NCI-H446 (cell line): ENCODE measurements around the gene REPS1.
"Not testable (repeated sequence)": the region's sequence is repeated elsewhere in the genome, so short reads cannot be mapped to it uniquely, and the experiment has no call there.

Experiments used
- DNase-seq, 2 experiments: peaks; one replicate each; lab custom pipeline; 2025; lab: John Stamatoyannopoulos, UW

Gene REPS1

DNA sequence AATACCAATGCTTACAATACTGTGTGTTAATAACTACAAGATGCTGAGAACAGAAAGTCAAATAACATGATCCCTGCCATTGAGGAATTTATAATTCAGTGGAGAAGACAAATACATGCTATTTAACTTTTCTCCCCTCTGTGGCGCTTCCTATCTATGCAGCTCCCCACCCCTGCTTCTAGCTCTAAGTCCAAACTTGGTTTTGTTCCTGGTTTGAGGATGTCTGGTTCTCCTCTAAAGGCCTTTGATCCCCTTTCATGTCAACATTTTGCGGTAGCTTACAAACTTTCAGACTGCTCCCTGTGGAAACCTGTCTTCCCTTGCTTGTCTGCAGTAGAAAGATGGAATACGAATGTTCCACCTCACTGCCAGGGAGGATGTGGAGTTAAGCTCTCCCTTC lies 18.4 kb upstream of the REPS1 start:
- DNase-seq: no peak

DNA sequence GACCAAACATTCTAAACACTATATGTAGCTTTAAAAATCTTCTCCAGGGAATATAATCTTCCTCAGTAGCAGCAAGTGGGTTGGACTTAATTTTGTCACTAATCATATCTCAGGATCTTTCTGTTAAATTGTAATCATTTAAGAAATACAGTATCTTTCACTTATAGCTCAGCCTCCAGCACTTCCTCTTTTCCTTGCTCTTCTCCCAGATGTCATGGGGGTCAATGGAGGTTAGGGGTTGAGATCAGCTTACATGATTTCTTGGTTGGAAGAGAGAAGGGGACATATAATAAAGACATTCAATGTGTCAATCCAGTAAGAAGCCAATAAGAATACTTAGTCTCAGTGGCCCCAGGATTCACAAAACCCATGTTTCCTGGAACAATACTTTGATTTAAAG lies 15.7 kb upstream of the REPS1 start:
- DNase-seq: no peak

DNA sequence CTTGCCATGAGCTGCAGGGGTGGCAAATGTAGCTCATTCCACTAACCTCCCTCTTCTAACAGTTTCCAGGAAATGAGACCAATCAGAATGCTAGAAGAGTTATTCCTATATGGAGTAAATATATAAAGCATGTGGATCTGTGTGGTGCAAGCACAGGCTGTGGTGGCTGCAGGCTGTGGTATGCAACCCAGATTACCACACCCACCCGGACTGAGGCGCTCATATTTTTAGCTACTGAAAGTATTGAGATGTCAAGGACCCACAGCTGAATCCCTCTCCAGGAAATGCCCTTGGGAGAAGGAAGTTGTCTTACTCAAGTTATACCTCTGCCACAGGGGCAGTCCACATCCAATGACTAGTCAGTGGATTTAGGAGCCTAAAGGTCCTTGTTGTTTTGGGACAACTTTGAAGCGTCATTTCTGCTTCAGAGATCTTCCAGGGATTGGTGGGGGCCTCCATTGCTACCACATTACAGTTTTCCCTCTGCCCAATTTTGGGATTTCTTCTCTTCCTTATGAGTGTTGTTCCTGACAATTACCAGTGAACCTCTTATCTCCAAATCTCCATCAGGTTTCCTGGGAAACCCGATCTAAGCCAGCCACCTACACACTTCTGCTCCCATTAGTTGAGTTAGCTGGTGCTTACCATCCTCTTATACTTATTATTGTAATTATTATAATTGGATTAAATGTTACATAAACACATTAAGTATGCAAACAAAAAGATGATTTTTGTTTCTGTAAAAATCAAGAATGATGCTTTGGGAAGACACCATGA lies 12.1 kb upstream of the REPS1 start:
- DNase-seq: no peak

DNA sequence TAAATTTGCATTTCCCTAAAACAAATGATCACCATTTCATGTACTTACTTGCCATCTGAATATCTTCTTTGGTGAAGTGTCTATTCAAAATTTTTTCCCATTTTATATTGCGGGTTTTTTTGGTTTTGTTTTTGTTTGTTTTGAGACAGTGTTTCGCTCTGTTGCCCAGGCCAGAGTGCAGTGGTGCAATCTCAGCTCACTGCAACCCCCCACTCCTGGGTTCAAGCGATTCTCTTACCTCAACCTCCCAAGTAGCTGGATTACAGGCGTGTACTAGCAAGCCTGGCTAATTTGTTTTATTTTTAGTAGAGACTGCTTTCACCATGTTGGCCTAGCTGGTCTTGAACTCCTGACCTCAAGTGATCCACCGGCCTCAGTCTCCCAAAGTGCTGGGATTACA lies 9.1 kb upstream of the REPS1 start:
- DNase-seq: no peak

DNA sequence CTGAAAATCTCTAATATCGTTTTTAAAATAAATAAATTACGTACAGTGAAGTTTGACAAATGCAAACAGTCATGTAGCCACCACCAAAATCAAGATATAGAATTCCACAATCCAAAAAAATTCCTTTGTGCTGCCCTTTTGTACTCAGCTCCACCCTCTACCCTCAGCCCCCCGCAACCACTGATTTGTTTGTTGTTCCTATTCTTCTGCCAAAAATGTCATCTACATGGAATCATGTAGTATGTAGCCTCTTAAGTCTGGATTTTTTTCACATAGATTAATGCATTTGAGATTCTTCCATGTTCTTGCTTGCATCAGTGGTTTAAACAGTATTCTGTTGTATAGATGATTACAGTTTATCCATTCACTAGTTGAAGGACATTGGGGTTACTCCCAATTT lies 8.5 kb upstream of the REPS1 start:
- DNase-seq: no peak

DNA sequence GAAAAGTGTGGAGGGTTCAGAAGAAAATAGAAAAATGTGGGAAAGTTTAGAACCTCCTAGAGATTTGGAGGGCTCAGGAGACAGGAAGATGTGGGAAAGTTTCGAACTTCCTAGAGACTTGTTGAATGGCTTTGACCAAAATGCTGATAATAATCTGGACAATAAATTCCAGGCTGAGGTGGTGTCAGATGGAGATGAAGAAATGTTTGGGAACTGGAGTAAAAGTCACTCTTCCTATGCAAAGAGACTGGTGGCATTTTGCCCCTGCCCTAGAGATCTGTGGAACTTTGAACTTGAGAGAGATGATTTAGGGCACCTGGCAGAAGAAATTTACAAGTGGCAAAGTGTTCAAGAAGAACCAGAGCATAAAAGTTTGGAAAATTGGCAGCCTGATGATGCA lies 5.4 kb upstream of the REPS1 start:
- not testable (repeated sequence) for DNase-seq

DNA sequence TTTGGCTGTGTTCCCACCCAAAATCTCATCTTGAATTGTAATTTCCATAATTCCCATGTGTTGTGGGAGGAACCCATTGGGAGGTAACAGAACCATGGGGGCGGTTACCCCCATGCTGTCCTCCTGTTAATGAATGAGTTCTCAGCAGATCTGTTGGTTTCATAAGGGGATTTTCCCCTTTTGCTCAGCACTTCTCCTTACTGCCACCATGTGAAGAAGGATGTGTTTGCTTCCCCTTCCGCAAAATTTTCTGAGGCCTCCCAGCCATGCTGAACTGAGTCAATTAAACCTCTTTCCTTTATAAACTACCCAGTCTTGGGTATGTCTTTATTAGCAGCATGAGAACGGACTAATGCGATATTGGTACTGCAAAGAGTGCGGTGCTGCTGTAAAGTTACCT lies 4.9 kb upstream of the REPS1 start:
- DNase-seq: not testable (repeated sequence)

DNA sequence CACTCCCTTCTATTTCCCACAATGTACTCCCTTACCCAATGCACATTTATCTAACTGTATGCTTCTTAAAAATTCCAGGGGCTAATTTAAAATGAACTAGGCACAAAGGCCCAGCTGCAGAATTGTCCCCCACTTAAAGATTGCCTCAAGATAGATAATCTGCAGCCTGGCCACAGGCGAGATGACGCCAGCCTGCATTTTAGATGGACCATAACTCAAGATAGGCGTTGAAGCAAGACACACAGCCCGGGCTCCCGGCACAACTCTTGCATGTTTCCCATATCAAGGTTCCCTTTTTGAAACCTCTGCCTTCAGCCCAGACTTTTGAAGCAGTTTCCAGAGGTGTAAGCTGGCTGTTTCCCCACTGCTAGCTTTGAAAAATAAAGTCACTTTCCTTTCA lies 3.2 kb upstream of the REPS1 start:
- no peak for DNase-seq

DNA sequence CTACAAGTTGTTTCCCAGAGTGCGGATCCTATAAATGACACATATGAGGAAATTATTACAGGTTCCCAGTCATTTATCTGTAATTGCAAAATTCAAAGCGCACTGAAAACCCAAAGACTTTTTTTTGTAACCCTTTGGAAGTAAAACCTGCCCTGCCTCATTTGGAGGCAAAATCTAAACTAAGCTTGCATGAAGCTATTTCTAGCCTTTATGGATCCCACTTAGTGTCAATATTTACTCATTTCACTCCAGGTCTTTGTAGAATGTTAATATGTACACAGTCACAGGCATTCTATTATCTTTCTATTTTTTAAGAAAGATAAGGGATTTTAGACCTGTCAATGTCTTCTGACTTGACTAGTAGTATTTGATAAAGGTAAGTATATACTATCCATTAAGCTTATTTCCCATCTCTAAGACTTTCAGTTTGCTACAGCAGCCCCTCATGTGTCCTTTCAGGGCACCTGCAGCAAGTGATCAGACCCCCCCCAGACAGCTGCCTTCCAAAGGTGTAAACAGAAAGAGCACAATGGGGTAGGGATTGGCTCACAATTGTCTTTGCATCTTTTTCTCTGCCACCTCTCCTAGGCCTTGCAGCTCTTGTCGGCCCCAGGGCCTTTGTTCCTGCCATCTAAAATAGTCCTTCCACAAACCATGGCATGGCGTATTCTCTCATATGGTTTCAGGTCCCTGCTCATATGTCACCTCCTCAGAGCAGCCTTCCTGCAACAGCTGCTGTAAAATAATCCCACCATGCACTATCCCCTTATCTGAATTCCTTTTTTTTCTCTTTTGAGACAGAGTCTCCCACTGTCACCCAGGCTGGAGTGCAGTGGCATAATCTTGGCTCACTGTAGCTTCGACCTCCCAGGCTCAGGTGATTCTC lies 1.3 kb upstream of the REPS1 start:
- DNase-seq: no peak

DNA sequence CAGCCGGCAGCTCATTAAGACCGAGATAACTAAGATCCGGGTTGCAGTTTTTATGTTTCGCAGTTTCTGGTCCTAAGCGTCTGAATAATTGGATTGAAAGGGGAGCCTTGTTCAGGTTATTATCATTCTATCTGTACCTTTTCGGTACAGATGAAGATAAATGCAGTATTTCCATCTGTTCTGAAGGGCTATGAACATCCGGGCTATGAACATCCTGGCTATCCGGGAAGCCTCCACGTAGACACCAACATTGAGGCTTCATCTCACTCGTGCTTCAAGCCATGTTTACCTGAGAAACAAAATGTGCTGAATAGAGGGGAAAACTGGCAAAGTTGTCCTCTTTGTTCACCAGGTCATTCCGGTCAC lies 399 bp upstream of the REPS1 start:
- DNase-seq: no peak

DNA sequence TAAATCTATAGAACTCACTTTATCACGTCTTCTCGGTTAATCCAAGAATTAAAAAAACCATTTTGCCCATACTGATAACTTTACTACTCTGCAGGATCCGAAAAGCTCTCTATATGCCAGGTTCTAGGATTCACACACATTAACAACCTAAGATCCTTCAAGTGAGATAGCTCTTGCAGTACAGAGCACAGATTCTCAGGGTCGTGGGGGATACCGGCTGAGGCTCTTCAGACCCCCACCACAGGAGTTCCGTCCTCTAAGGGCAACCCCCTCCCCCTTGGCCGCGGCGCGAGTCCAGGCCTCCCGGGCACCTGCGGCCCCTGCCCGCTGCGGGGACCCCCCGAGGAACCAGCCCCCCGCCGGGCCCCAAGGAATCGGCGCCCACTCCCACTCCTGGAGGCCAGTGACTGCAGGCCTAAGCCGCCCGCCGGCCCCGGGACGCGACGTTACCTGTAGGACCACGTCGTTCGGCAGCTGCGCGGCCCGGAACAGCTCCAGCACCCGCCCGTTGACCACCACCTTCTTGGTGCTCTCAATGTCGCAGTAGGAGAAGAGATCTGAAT lies 892 bp downstream of the REPS1 start:
- DNase-seq: no peak

DNA sequence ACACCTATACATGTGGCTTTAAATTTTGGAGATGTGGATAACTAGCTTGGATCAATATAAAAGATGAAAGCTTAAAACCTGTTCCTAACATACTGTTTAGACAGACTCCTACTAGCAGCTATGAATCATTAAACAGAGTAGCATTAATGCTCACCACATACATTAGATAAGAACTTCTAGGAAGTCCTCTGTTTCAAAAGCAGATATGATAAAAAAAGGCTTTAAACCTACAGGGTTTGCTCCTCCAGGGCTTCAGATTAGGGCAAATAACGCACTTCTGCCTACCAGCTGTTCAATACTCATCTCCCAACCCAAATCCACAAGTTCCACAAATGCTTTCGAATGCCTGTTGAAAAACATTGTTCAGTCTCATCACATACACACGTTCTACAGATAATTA lies 1.5 kb downstream of the REPS1 start:
- no peak for DNase-seq

DNA sequence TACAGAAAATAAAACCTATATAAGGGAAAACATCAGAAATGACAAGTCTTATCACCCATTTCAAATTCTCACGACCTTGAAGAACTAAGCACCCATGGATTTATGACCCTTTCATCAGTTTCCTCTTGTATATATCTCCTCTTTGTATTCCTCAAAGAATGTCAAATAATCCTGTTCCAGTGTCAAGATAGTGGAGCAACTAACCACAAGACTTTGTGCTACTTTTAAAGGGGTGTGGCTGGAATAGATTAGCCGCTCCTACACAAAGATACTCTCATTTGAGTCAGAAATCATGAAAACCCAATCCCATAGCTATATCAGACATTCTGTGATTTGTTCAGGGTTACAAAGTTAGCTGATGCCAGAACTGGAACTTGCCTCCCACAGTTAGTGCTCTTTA lies 6.6 kb downstream of the REPS1 start:
- no peak for DNase-seq

DNA sequence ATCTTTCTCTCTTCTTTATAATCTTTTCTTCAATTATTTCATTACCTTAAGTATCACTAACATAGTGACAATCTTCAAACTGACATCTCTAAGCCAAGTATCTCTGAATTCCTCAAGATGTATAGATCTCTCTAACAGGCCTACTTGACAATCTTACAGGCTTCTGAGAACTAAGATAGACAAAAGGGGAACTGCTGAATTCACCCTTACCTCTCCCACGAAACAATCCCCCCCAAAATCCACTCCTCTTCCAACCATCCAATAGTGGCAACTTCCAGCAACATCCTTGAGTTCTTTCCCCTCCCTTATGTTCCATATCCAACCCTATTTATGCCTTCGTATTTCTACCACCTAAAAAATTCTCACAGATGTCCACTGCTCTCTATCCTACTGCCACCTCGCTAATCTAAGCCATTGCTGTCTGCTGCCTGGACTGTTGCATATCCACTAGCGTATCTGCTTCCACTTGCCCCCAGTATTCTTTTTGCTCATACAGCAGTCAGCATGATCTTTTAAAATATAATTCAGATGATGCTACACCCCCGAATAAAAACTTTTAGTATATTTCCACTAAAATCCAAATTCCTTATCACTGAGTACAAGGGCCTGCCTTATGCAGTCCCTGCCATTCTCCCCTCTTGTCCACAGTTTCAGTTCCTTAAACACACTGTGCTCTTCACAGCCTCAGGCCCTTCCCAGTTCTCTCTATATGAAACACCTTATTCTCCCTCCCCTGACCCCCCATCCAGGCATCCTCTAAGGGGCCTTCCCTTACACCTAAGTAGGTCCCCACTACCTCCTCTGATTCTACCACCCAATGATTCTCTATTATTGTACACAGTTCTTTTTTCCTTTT lies 8.0 kb downstream of the REPS1 start:
- DNase-seq: no peak

DNA sequence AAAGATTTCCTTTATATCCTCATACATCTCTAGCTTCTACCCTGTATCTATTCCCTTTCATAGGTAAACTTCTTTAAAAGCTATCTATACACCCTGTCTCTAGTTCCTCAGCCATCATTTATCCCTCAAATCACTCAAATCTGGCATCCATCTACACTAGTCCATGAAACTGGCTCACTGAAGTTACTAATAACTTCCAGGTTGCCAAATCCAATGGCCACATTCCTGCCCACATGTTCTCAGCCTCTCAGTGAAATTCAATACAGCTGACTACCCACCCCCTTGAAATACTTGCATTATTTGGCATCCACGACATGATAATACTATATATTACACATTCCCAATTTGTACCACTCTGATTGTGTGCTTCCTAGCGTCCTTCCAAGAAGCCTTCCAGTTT lies 8.7 kb downstream of the REPS1 start:
- no peak for DNase-seq

DNA sequence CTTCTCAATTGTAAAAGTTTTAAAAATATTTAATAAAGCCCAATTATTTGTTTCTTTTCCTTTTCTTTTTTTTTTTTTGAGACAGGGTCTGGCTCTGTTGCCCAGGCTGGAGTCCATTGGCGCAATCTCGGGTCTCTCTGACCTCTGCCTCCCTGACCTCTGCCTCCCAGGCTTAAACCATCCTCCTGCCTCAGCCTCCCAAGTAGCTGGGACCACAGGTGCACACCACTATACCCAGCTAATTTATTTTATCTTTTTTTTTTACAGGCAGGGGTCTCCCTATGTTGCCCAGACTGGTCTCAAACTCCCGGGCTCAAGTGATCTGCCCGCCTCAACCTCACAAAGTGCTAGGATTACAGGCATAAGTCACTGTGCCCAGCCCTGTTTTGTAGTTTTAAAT lies 9.8 kb downstream of the REPS1 start:
- no peak for DNase-seq

DNA sequence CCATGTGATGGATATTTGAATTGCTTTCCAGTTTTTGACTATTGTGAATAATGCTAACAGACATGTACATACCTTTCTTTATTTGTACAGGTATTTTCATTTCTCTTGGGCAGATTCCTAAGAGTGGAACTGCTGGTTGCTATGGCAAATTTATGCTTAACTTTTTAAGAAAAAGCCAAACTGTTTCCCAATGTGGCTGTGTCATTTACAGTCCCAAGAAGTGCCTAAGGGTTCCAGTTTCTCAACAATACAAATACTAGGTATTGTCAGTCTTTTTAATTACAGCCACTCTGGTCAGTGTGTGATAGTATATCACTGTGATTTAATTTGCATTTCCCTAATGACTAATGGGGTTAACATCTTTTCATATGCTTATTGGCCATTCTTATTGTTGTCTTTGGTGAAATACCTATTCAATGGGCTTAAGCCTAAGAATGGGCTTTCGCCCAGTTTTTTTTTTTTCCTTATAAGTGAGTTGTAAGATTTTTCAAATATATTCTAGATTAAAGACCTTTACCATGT lies 10.3 kb downstream of the REPS1 start:
- no peak for DNase-seq

DNA sequence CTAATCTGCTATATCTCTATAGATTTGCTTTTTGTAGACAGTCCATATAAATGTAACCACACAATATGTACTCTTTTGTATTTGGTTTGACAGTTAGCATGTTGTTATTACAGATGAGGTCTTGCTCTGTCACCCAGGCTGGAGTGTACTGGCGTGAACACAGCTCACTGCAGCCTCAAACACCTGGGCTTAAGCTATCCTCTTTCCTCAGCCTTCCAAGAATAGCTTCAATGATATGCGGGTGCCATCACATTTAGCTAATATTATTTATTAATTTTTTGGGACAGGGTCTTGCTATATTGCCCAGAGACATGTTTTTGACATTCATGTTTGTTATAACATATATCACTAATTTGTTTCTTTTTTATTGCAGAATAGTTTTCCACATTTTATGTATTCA lies 10.8 kb downstream of the REPS1 start:
- DNase-seq: no peak

DNA sequence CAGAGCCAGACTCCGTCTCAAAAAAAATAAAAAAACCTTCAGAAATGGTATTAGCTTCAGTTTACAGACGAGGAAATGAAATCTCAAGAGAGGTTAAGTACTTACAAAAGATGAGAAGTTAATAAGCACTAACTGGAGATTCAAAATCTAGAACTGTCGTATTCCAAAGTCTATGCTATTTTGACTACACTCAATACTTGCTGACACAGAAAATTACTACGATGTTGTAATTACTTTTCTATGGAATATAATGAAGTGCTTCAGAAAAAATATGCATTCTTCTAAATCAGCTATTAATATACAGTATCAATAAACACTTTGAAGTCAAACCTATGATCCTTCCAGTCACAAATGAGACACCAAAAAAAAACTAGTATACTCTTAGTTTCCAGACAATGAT lies 12.2 kb downstream of the REPS1 start:
- no peak for DNase-seq

DNA sequence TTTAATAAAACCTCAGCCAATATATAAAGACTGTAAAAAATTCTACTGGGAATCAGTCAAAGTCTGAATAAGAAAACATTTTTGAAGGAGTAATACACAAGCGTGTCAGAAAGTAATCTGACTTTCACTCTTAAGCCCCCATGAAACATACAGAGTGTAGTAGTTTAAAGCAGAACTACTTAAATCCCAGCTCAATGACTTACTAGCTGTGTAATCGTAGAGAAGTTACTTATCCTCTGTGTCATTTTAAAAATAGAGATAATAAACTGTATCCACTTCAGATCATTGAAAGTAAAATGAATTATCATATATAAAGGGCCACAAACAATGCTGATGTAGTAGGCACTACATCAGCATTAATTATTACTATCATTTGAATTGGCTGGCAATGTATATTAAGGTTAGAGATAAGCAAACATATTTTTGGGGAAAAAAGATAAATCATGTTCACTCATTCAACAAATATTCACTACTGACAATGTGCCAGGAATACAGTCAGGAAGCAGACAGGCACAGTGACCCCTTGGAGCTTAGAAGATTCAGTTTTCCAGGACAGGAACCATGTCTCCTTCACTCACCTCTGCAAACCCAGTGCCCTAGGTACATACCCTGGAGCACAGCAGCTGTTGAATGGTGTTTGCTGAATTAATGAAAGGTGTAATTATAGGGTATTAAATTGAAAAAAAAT lies 14.4 kb downstream of the REPS1 start:
- no peak for DNase-seq

DNA sequence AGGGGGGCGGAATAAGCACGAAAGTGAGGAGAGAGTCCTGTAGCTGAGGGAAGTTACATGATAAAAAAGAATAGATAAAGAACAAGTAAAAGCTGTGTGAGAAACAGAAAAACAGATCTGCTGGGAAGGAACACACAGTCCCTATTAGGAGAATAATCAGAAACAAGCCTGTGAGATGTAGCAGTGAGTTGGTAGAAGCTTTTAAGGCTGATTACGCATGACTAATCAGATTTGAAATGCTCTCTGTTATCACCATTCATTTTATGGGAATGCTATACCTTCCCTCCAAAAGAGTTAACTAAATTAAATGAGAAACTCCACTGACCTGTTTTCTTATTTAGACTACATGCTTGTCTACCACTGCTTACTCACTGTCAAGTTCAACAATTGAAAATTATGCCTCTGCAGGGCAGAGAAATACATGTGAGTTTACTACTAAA lies 15.8 kb downstream of the REPS1 start:
- no peak for DNase-seq
